Measurements from ENCODE around the gene SLC36A4. TPM values are rescaled to one million over a fixed set of nuclear protein-coding genes. Genes with fewer than 3 reads are reported as not detected.

Gene SLC36A4
- total RNA-seq (2022; extraction: Qiagen RNA extraction; ENCODE audit: low read depth), result 11.2 to 19.3 TPM (median 16.0 TPM) in 5 replicates

DNA sequence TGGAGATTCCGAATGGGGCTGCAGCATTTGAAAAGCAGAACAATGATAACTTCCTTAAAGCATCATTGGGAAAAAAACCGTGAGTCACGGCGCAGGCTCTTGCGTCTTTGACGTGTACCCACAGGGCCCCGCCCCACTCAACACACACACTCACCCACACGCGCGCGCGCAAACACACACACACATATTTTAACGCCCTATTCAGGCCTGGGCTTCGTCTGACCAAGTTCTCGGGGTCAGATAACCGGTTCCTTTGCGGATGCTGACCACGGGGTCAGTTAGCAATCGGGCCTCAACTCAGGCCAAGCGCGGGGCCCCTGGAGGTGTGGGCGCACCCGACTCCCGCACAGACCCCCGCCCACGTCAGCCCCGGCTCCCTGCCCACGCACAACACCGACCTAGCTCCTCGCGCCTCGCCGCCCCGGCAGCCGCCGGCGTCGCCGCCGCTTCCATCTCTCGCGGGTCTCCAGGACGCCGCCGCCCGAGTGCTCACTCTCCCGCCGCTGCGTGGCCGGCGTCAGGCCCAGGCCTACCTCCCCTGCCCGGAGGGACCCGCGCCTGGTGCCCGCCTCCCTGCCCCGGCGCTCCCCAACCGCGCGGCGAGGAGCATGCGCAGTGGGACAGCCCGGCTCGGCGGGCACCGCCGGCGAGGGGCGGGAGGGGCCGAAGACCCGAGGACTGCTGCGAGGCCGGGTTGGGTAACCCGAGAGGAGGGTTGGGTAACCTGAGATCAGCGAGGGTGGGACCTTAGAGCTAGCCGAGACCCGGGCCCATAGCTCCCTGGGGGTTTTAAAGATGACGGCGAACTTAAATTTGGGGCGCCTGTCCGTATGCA, at the start of gene SLC36A4:
Gene SLC36A4 (minus strand): TSS at position 612 of the 835 bp plus-strand sequence. CDS start 159 bp downstream, at position 453.

Other genes with a start within 250 kb of the SLC36A4 start
- gene MTNR1B, start 228.3 kb downstream of the SLC36A4 start, total RNA-seq (2022; extraction: Qiagen RNA extraction; ENCODE audit: low read depth), result not detected in 5 replicates
- gene DEUP1, start 132.8 kb upstream of the SLC36A4 start, total RNA-seq (2022; extraction: Qiagen RNA extraction; ENCODE audit: low read depth), result not detected in 5 replicates

Measured in A549 treated with ZK216348 at 1 μM for 4 hours (cell line).